22Rv1 (cell line): ENCODE data around the gene OTOF.

Experiments
- CTCF ChIP-seq: fragments of 450-650 bp; IDR thresholded peaks from 2 replicates; pipeline ENCODE4 v1.5.1; 2017; ENCODE audit warnings: mild to moderate bottlenecking
- ZFX ChIP-seq: fragments of 450-650 bp; IDR thresholded peaks from 2 replicates; pipeline ENCODE4 v1.6.1; 2017; ENCODE audit warnings: antibody characterized with exemption, borderline replicate concordance

- TF ChIP-seq CTCF (peak; percentile 82), ZFX (no peak)
Measured at GRCh38 chr2:26469092-26469710, 8.7 kb downstream of the OTOF start.
